AG20443 (cell line): ENCODE measurements around the gene PER2.
A peak's percentile ranks its signal among the peaks of the same experiment; 100 is the strongest.

ENCODE experiments used
- DNase-seq: peaks from one replicate; pipeline ENCODE4 v3.0.0; 2012; ENCODE audit warnings: low spot score, mixed read lengths

The PER2 gene

GRCh38 chr2:238244151-238244550, 44.3 kb downstream of the PER2 start:
- DNase-seq: no peak

- no peak for DNase-seq
Observed at GRCh38 chr2:238243496-238244076, 44.8 kb downstream of the PER2 start.

GRCh38 chr2:238242731-238243495, 45.5 kb downstream of the PER2 start:
- no peak for DNase-seq

- no peak for DNase-seq
Observed at GRCh38 chr2:238241970-238242369, 46.4 kb downstream of the PER2 start.

- peak; percentile 41 for DNase-seq
Observed at GRCh38 chr2:238240757-238241711, 47.4 kb downstream of the PER2 start.

GRCh38 chr2:238239863-238240756, 48.3 kb downstream of the PER2 start, which contains the start of gene HES6:
Gene HES6 (minus strand): TSS chr2:238240038. CDS start chr2:238239905, 133 bp downstream.
- peak; percentile 98 for DNase-seq

GRCh38 chr2:238239543-238239862, 48.9 kb downstream of the PER2 start:
- peak; percentile 29 for DNase-seq

- DNase-seq: no peak
Observed at GRCh38 chr2:238238766-238239542, 49.5 kb downstream of the PER2 start.

GRCh38 chr2:238238311-238238765, 50.1 kb downstream of the PER2 start:
- DNase-seq: no peak

GRCh38 chr2:238237431-238238135, 50.8 kb downstream of the PER2 start:
- no peak for DNase-seq

- no peak for DNase-seq
Observed at GRCh38 chr2:238236571-238236970, 51.8 kb downstream of the PER2 start.

- DNase-seq: no peak
Observed at GRCh38 chr2:238235856-238236255, 52.6 kb downstream of the PER2 start.

- DNase-seq: peak; percentile 56
Observed at GRCh38 chr2:238235331-238235732, 53.1 kb downstream of the PER2 start.

GRCh38 chr2:238233625-238234024, 54.8 kb downstream of the PER2 start:
- no peak for DNase-seq

- DNase-seq: no peak
Observed at GRCh38 chr2:238231809-238232208, 56.6 kb downstream of the PER2 start.

- DNase-seq: peak; percentile 80
Observed at GRCh38 chr2:238231251-238231793, 57.1 kb downstream of the PER2 start.

- DNase-seq: no peak
Observed at GRCh38 chr2:238230699-238231098, 57.7 kb downstream of the PER2 start.

GRCh38 chr2:238228700-238229099, 59.7 kb downstream of the PER2 start:
- DNase-seq: no peak

GRCh38 chr2:238227587-238228032, 60.8 kb downstream of the PER2 start:
- DNase-seq: no peak
